ENCODE measurements around the gene PRKN.
A peak's percentile ranks its signal among the peaks of the same experiment; 100 is the strongest.

PRKN gene

DNA sequence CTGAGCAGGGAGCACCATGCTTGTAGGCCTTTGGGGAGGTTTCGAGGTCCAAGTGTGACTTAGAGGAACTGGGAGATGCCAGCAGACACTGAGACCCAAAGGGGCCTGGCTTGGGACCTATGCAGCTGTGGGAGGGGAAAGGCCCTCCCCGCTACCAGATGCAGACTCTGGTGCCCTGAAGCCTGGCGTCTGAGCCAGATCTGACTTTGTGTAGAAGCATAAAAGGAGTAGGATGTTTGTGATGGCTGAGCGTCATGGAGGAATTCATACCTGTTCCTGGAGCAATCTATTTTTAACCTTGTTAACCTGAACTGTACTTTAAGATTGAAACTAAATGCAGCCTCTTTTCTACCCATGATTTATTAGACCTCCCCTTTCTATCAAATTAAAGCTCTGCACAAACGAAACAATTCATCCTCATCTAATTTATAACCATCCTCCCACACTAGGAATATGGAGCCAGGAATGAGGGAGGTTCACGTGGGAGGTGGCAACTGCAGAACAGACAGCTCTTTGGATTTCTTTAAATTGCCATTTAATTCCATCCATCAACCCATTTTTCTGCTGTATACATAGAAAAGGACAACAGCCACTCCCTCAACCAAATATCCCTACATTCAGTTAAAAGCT lies 1281.2 kb downstream of the PRKN start:
- no peaks in the 10 kb centered on the region for H3K36me3 ChIP-seq (ENCODE audit: control insufficient read depth in 2 of 2, insufficient read depth in 1 of 2, low read length in 2 of 2)

DNA sequence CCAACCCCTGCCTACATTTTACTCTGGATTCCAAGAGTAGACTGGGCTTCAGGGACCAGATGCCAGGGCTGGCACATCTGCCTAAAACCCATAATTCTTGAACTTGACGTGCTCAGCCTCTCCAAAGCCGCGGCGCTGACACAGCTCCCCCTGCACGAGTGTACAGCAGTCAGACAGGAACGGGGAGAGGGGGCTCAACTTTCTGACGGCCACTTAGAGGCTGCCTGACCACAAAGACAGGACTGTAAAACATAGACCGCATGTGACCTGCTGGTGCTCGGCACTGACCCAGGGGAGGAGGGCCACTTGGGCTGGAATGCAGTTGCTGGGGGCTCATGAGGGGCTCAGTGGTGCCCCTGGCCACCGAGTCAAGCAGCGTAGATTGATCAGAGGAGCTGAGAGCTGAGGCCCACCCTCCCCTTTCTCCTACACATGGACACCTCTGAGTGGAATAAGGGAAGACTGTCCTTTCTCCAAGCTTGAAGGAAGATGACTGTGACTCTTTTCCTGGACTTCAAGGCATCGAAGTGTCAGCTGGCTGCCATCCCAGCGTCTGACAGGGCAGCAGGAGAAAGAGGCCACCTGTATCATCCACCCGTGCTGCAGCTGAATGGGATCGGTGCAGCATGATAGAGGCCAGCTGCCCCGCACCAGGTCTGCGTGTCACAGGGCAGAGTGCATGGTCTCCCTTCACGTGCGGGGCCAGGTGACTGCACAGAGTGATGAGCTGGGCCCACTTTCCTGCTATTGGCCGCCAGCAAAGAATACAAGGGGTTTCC lies 1282.4 kb downstream of the PRKN start:
- Histone ChIP-seq H3K4me1 (ENCODE audit: control insufficient read depth, insufficient read depth, low read length) (no peaks in the 10 kb centered on the region), H3K9me3 (ENCODE audit: control insufficient read depth, insufficient read depth, low read depth, low read length) (no peaks in the 10 kb centered on the region), H3K27ac (ENCODE audit: extremely low read depth, low read depth, low read length) (no peak overlapping the region), H3K36me3 (ENCODE audit: control insufficient read depth in 2 of 2, insufficient read depth in 1 of 2, low read length in 2 of 2) (no peaks in the 10 kb centered on the region), H3K4me3 (ENCODE audit: low read depth, low read length) (no peak overlapping the region)
- ChIA-PET CTCF (interaction anchor here (0.5 to 1.3 kb wide), 5 partner anchors 9 to 53 kb away, joined by 3 to 4 read pairs (median 3); no protein-coding TSS in a partner anchor), POLR2A (no interaction called here)
- TF ChIP-seq ZNF747 (tag by site-specific recombination; IDR thresholded peaks at IDR 0.05) (no peak), KLF7 (tag by site-specific recombination; IDR thresholded peaks at IDR 0.05; ENCODE audit: borderline replicate concordance) (no peak), ZNF423 (tag by site-specific recombination; IDR thresholded peaks at IDR 0.05) (no peak), ZNF366 (tag by site-specific recombination; conservative IDR thresholded peaks at IDR 0.05) (no peak), EGR2 (tag by site-specific recombination; IDR thresholded peaks at IDR 0.05; ENCODE audit: low read depth) (no peak), MYNN (tag by site-specific recombination; IDR thresholded peaks at IDR 0.05; ENCODE audit: borderline replicate concordance) (no peak), ZBTB7A (tag by site-specific recombination; IDR thresholded peaks at IDR 0.05; ENCODE audit: low read depth) (no peak), SP3 (tag by site-specific recombination; IDR thresholded peaks at IDR 0.05) (no peak), ZNF146 (tag by site-specific recombination; IDR thresholded peaks at IDR 0.05) (no peak), ZNF621 (tag by site-specific recombination; IDR thresholded peaks at IDR 0.05) (no peak)
- TF ChIP-seq, protein P1, sequence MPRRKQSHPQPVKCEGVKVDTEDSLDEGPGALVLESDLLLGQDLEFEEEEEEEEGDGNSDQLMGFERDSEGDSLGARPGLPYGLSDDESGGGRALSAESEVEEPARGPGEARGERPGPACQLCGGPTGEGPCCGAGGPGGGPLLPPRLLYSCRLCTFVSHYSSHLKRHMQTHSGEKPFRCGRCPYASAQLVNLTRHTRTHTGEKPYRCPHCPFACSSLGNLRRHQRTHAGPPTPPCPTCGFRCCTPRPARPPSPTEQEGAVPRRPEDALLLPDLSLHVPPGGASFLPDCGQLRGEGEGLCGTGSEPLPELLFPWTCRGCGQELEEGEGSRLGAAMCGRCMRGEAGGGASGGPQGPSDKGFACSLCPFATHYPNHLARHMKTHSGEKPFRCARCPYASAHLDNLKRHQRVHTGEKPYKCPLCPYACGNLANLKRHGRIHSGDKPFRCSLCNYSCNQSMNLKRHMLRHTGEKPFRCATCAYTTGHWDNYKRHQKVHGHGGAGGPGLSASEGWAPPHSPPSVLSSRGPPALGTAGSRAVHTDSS (tag by site-specific recombination; IDR thresholded peaks at IDR 0.05), result no peak
- TF ChIP-seq, protein P2, sequence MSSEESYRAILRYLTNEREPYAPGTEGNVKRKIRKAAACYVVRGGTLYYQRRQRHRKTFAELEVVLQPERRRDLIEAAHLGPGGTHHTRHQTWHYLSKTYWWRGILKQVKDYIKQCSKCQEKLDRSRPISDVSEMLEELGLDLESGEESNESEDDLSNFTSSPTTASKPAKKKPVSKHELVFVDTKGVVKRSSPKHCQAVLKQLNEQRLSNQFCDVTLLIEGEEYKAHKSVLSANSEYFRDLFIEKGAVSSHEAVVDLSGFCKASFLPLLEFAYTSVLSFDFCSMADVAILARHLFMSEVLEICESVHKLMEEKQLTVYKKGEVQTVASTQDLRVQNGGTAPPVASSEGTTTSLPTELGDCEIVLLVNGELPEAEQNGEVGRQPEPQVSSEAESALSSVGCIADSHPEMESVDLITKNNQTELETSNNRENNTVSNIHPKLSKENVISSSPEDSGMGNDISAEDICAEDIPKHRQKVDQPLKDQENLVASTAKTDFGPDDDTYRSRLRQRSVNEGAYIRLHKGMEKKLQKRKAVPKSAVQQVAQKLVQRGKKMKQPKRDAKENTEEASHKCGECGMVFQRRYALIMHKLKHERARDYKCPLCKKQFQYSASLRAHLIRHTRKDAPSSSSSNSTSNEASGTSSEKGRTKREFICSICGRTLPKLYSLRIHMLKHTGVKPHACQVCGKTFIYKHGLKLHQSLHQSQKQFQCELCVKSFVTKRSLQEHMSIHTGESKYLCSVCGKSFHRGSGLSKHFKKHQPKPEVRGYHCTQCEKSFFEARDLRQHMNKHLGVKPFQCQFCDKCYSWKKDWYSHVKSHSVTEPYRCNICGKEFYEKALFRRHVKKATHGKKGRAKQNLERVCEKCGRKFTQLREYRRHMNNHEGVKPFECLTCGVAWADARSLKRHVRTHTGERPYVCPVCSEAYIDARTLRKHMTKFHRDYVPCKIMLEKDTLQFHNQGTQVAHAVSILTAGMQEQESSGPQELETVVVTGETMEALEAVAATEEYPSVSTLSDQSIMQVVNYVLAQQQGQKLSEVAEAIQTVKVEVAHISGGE (tag by site-specific recombination; conservative IDR thresholded peaks at IDR 0.05; ENCODE audit: low read depth), result no peak

More for the DNA sequence above, 1281.2 kb downstream of the PRKN start:
- H3K9me3 ChIP-seq (ENCODE audit: control insufficient read depth, insufficient read depth, low read depth, low read length), result no peaks in the 10 kb centered on the region
- no peaks in the 10 kb centered on the region for H3K4me1 ChIP-seq (ENCODE audit: control insufficient read depth, insufficient read depth, low read length)
- ChIA-PET CTCF (interaction anchor here (0.5 to 1.4 kb wide), 5 partner anchors 8 to 51 kb away, joined by 3 to 8 read pairs (median 4); no protein-coding TSS in a partner anchor), POLR2A (no interaction called here)
- TF ChIP-seq EGR2 (tag by site-specific recombination; IDR thresholded peaks at IDR 0.05; ENCODE audit: low read depth) (0 out of 2 replicates have a peak, but pooled peaks have one; percentile 30), ZNF529 (tag by site-specific recombination; IDR thresholded peaks at IDR 0.05; ENCODE audit: insufficient replicate concordance) (no peak)
- no peak overlapping the region for H3K27ac ChIP-seq (ENCODE audit: extremely low read depth, low read depth, low read length)
- no peak overlapping the region for H3K4me3 ChIP-seq (ENCODE audit: low read depth, low read length)

DNA sequence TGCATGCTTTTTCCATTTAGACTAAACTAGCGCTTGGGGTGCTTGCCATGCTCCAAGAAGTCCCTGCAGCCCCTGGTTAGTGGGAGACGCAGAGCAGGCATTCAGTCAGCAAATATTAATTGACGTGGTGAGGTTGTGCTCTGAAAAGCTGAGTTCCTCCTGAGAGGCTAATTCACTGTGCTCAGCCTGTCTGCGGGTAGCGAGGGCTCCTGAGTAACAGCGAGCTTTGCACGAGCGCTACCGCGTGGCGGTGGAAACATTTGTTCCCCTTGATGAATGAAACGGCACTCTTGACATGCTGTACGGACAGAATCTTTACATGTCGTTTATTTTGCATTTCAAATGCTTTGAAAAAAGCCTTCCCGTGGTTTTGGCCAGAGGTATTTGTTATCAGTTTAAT lies 1283.1 kb downstream of the PRKN start:
- POLR2A ChIA-PET, result no interaction called here
- no peaks in the 10 kb centered on the region for H3K9me3 ChIP-seq (ENCODE audit: control insufficient read depth, insufficient read depth, low read depth, low read length)
- TF ChIP-seq, protein P3, sequence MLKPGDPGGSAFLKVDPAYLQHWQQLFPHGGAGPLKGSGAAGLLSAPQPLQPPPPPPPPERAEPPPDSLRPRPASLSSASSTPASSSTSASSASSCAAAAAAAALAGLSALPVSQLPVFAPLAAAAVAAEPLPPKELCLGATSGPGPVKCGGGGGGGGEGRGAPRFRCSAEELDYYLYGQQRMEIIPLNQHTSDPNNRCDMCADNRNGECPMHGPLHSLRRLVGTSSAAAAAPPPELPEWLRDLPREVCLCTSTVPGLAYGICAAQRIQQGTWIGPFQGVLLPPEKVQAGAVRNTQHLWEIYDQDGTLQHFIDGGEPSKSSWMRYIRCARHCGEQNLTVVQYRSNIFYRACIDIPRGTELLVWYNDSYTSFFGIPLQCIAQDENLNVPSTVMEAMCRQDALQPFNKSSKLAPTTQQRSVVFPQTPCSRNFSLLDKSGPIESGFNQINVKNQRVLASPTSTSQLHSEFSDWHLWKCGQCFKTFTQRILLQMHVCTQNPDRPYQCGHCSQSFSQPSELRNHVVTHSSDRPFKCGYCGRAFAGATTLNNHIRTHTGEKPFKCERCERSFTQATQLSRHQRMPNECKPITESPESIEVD (tag by site-specific recombination; IDR thresholded peaks at IDR 0.05), result no peak
- TF ChIP-seq ZNF10 (tag by site-specific recombination; IDR thresholded peaks at IDR 0.05), result no peak
- no peak overlapping the region for H3K4me3 ChIP-seq (ENCODE audit: low read depth, low read length)
- no peaks in the 10 kb centered on the region for H3K4me1 ChIP-seq (ENCODE audit: control insufficient read depth, insufficient read depth, low read length)
- no peak overlapping the region for H3K27ac ChIP-seq (ENCODE audit: extremely low read depth, low read depth, low read length)
- no peaks in the 10 kb centered on the region for H3K36me3 ChIP-seq (ENCODE audit: control insufficient read depth in 2 of 2, insufficient read depth in 1 of 2, low read length in 2 of 2)
- CTCF ChIA-PET, result interaction anchor here (0.6 to 1.3 kb wide), 4 partner anchors 19 to 54 kb away, joined by 3 to 5 read pairs (median 3); no protein-coding TSS in a partner anchor
